ENCODE results near the gene EDARADD.
"Not testable (repeated sequence)": the region's sequence is repeated elsewhere in the genome, so short reads cannot be mapped to it uniquely, and the experiment has no call there.

The EDARADD gene

GRCh38 chr1:236440373-236440772 is 46.3 kb downstream of the EDARADD start:
- H3K9me3 ChIP-seq (ENCODE audit: insufficient read depth, low read depth, low read length): peaks cover 4% of the 10 kb centered on the region; the same call in 1 of the 2 replicates
- no peaks in the 10 kb centered on the region for H3K36me3 ChIP-seq (ENCODE audit: insufficient read depth, low read length)
- 83% methylated on average over 2 of the region's 2 CpGs for WGBS
- no peaks in the 10 kb centered on the region for H3K4me1 ChIP-seq (ENCODE audit: insufficient read depth, low read length)
- no peak overlapping the region for H3K27ac ChIP-seq (ENCODE audit: low read depth, low read length)
- H3K27me3 ChIP-seq (ENCODE audit: insufficient read depth, low read length): no peaks in the 10 kb centered on the region
- no peak overlapping the region for H3K4me3 ChIP-seq (ENCODE audit: low read length)
- H3K9ac ChIP-seq (ENCODE audit: low read depth, low read length): no peak overlapping the region

GRCh38 chr1:236450779-236451178 is 56.7 kb downstream of the EDARADD start:
- Histone ChIP-seq H3K4me1 (ENCODE audit: insufficient read depth, low read length) (no peaks in the 10 kb centered on the region), H3K27ac (ENCODE audit: low read depth, low read length) (no peak overlapping the region), H3K9me3 (ENCODE audit: insufficient read depth, low read depth, low read length) (no peaks in the 10 kb centered on the region), H3K36me3 (ENCODE audit: insufficient read depth, low read length) (no peaks in the 10 kb centered on the region), H3K4me3 (ENCODE audit: low read length) (no peak overlapping the region), H3K27me3 (ENCODE audit: insufficient read depth, low read length) (no peaks in the 10 kb centered on the region), H3K9ac (ENCODE audit: low read depth, low read length) (no peak overlapping the region)
- 97% methylated on average over 5 of the region's 5 CpGs for WGBS

GRCh38 chr1:236451796-236452373 is 57.8 kb downstream of the EDARADD start:
- Histone ChIP-seq H3K9me3 (ENCODE audit: insufficient read depth, low read depth, low read length) (no peaks in the 10 kb centered on the region), H3K4me3 (ENCODE audit: low read length) (no peak overlapping the region), H3K27ac (ENCODE audit: low read depth, low read length) (no peak overlapping the region), H3K4me1 (ENCODE audit: insufficient read depth, low read length) (no peaks in the 10 kb centered on the region), H3K27me3 (ENCODE audit: insufficient read depth, low read length) (no peaks in the 10 kb centered on the region), H3K36me3 (ENCODE audit: insufficient read depth, low read length) (no peaks in the 10 kb centered on the region), H3K9ac (ENCODE audit: low read depth, low read length) (no peak overlapping the region)
- 71% methylated on average over 5 of the region's 6 CpGs for WGBS

- H3K9me3 ChIP-seq (ENCODE audit: insufficient read depth, low read depth, low read length): no peaks in the 10 kb centered on the region
- no peaks in the 10 kb centered on the region for H3K4me1 ChIP-seq (ENCODE audit: insufficient read depth, low read length)
- H3K27me3 ChIP-seq (ENCODE audit: insufficient read depth, low read length): no peaks in the 10 kb centered on the region
- no peak overlapping the region for H3K27ac ChIP-seq (ENCODE audit: low read depth, low read length)
- no peak overlapping the region for H3K9ac ChIP-seq (ENCODE audit: low read depth, low read length)
- H3K36me3 ChIP-seq (ENCODE audit: insufficient read depth, low read length): no peaks in the 10 kb centered on the region
- 89% methylated on average over 3 of the region's 4 CpGs for WGBS
- no peak overlapping the region for H3K4me3 ChIP-seq (ENCODE audit: low read length)
Observed at GRCh38 chr1:236455243-236455642, 61.2 kb downstream of the EDARADD start.

GRCh38 chr1:236457775-236458174 is 63.7 kb downstream of the EDARADD start:
- 96% methylated on average over 2 of the region's 2 CpGs for WGBS
- H3K27me3 ChIP-seq (ENCODE audit: insufficient read depth, low read length): no peaks in the 10 kb centered on the region

GRCh38 chr1:236458996-236459395 is 64.9 kb downstream of the EDARADD start:
- H3K9me3 ChIP-seq (ENCODE audit: insufficient read depth, low read depth, low read length): no peaks in the 10 kb centered on the region
- no peak overlapping the region for H3K4me3 ChIP-seq (ENCODE audit: low read length)
- 91% methylated on average over 4 of the region's 4 CpGs for WGBS
- H3K27ac ChIP-seq (ENCODE audit: low read depth, low read length): no peak overlapping the region
- no peaks in the 10 kb centered on the region for H3K27me3 ChIP-seq (ENCODE audit: insufficient read depth, low read length)
- H3K36me3 ChIP-seq (ENCODE audit: insufficient read depth, low read length): no peaks in the 10 kb centered on the region
- H3K4me1 ChIP-seq (ENCODE audit: insufficient read depth, low read length): no peaks in the 10 kb centered on the region
- H3K9ac ChIP-seq (ENCODE audit: low read depth, low read length): no peak overlapping the region

More at GRCh38 chr1:236457775-236458174, 63.7 kb downstream of the EDARADD start:
- Histone ChIP-seq H3K9me3 (ENCODE audit: insufficient read depth, low read depth, low read length) (no peaks in the 10 kb centered on the region), H3K4me1 (ENCODE audit: insufficient read depth, low read length) (no peaks in the 10 kb centered on the region), H3K36me3 (ENCODE audit: insufficient read depth, low read length) (no peaks in the 10 kb centered on the region), H3K27ac (ENCODE audit: low read depth, low read length) (no peak overlapping the region), H3K4me3 (ENCODE audit: low read length) (no peak overlapping the region), H3K9ac (ENCODE audit: low read depth, low read length) (no peak overlapping the region)

- no peak overlapping the region for H3K9ac ChIP-seq (ENCODE audit: low read depth, low read length)
Observed at GRCh38 chr1:236460103-236460502, 66.0 kb downstream of the EDARADD start.

GRCh38 chr1:236464197-236464596 is 70.1 kb downstream of the EDARADD start:
- H3K9ac ChIP-seq (ENCODE audit: low read depth, low read length); H3K9me3 ChIP-seq (ENCODE audit: insufficient read depth, low read depth, low read length); H3K27ac ChIP-seq (ENCODE audit: low read depth, low read length); H3K36me3 ChIP-seq (ENCODE audit: insufficient read depth, low read length); H3K4me1 ChIP-seq (ENCODE audit: insufficient read depth, low read length); H3K27me3 ChIP-seq (ENCODE audit: insufficient read depth, low read length); H3K4me3 ChIP-seq (ENCODE audit: low read length): not testable (repeated sequence)
- WGBS: 98% methylated on average over 9 of the region's 9 CpGs

More at GRCh38 chr1:236460103-236460502, 66.0 kb downstream of the EDARADD start:
- no peaks in the 10 kb centered on the region for H3K36me3 ChIP-seq (ENCODE audit: insufficient read depth, low read length)
- H3K27ac ChIP-seq (ENCODE audit: low read depth, low read length): no peak overlapping the region
- no peak overlapping the region for H3K4me3 ChIP-seq (ENCODE audit: low read length)
- H3K27me3 ChIP-seq (ENCODE audit: insufficient read depth, low read length): no peaks in the 10 kb centered on the region
- WGBS: 100% methylated on average over 2 of the region's 3 CpGs
- no peaks in the 10 kb centered on the region for H3K9me3 ChIP-seq (ENCODE audit: insufficient read depth, low read depth, low read length)
- no peaks in the 10 kb centered on the region for H3K4me1 ChIP-seq (ENCODE audit: insufficient read depth, low read length)

- H3K27me3 ChIP-seq (ENCODE audit: insufficient read depth, low read length): no peaks in the 10 kb centered on the region
- WGBS: 92% methylated on average over 9 of the region's 9 CpGs
Observed at GRCh38 chr1:236465231-236465958, 71.3 kb downstream of the EDARADD start.

GRCh38 chr1:236465959-236466303 is 71.8 kb downstream of the EDARADD start:
- H3K27ac ChIP-seq (ENCODE audit: low read depth, low read length): no peak overlapping the region
- H3K4me1 ChIP-seq (ENCODE audit: insufficient read depth, low read length): 0 out of 2 replicates have a peak, but pooled peaks cover 6% of the 10 kb centered on the region
- H3K36me3 ChIP-seq (ENCODE audit: insufficient read depth, low read length): no peaks in the 10 kb centered on the region
- H3K9me3 ChIP-seq (ENCODE audit: insufficient read depth, low read depth, low read length): no peaks in the 10 kb centered on the region
- no peaks in the 10 kb centered on the region for H3K27me3 ChIP-seq (ENCODE audit: insufficient read depth, low read length)
- no peak overlapping the region for H3K4me3 ChIP-seq (ENCODE audit: low read length)
- no peak overlapping the region for H3K9ac ChIP-seq (ENCODE audit: low read depth, low read length)
- 90% methylated on average over 5 of the region's 5 CpGs for WGBS

More at GRCh38 chr1:236465231-236465958, 71.3 kb downstream of the EDARADD start:
- Histone ChIP-seq H3K36me3 (ENCODE audit: insufficient read depth, low read length) (no peaks in the 10 kb centered on the region), H3K27ac (ENCODE audit: low read depth, low read length) (no peak overlapping the region), H3K4me1 (ENCODE audit: insufficient read depth, low read length) (0 out of 2 replicates have a peak, but pooled peaks cover 6% of the 10 kb centered on the region), H3K4me3 (ENCODE audit: low read length) (no peak overlapping the region), H3K9me3 (ENCODE audit: insufficient read depth, low read depth, low read length) (no peaks in the 10 kb centered on the region), H3K9ac (ENCODE audit: low read depth, low read length) (no peak overlapping the region)

GRCh38 chr1:236467327-236467641 is 73.2 kb downstream of the EDARADD start:
- WGBS: 82% methylated on average over 5 of the region's 5 CpGs
- Histone ChIP-seq H3K4me3 (ENCODE audit: low read length) (no peak overlapping the region), H3K9me3 (ENCODE audit: insufficient read depth, low read depth, low read length) (no peaks in the 10 kb centered on the region), H3K27me3 (ENCODE audit: insufficient read depth, low read length) (no peaks in the 10 kb centered on the region), H3K27ac (ENCODE audit: low read depth, low read length) (no peak overlapping the region), H3K4me1 (ENCODE audit: insufficient read depth, low read length) (peaks cover 16% of the 10 kb centered on the region; the same call in 1 of the 2 replicates), H3K9ac (ENCODE audit: low read depth, low read length) (no peak overlapping the region), H3K36me3 (ENCODE audit: insufficient read depth, low read length) (no peaks in the 10 kb centered on the region)
